GM18861 (cell line): ENCODE results near the gene ATP6V0A4.
"Not testable (repeated sequence)": the region's sequence is repeated elsewhere in the genome, so short reads cannot be mapped to it uniquely, and the experiment has no call there.

ENCODE experiments used
- ATAC-seq: cut with Tn5 transposase; IDR thresholded peaks from one replicate; pipeline ENCODE4 v1.9.1; 2021; ENCODE audit not compliant: unreplicated experiment

The ATP6V0A4 gene

DNA sequence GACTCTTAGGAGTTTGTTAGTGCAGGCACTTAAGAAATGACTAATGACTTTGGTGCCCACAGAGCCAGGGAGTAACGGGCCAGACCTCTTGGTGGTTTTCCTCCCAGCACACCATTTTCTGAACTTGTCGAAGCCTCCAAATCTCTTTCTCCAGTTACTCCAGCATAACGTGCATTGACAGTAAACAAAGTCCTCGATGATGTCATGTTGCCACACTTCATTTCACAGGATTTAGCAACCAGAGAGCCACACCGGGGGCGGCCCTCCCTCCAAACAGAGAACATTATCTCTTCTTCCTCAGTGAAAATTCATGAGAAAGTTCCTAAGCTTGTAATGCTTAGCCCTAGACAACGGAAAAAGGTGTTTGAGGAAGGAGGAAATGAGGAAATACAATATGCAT lies 92.8 kb downstream of the ATP6V0A4 start:
- no peak for ATAC-seq

DNA sequence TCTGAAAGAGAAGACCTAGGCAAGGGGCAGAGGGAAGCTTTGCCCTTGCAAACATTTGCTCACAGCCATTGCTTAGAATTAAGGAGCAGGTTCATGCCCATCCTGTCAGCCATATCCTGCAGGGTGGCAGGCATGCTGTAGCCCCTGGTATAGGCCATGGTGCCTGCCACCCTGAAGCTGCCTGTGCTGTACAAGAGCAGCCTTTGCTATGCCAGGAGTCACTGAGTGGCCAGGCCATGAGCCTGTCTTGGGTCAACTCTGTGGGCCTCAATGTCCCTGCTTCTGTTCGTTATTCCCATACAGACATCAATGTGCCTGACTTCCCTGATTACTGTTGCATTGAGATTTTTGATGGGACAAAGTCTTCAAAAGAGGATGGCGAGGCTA lies 96.5 kb downstream of the ATP6V0A4 start:
- no peak for ATAC-seq

DNA sequence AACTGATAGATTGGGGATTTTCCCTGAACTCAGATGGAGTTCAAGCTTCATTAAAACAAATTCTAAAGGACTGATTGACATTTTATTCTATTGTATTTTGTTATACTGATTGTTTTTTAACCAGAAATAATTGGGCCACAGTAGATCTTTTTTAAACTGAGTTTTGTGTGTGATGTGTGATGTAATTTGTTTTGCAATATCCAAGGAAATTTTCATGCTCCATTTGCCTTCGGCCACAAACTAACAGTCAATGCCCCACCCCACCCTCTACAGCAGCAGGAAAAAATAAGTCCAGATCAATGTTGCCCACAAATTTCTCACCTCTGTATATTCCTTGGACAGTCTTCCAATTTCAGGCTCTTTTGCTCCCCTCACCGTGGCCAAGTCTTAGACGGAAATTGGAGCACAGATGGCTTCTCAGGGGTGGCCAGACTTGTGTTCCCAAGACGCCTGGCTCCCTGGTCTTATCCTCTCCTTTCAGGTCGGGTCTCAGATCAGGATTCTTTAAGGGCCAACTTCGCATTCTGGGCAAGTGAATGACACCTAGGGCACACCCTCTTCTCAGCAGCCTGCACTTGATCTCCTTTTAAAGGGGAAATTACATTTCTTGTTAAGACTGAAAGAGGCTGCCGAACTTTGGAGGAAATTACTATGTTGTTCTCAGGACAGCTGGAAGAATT lies 97.0 kb downstream of the ATP6V0A4 start, which contains the start of gene SVOPL:
SVOPL (minus strand) TSS at position 506 of the 680 bp plus-strand sequence. CDS start 22,317 bp downstream, outside the sequence.
- ATAC-seq = no peak

DNA sequence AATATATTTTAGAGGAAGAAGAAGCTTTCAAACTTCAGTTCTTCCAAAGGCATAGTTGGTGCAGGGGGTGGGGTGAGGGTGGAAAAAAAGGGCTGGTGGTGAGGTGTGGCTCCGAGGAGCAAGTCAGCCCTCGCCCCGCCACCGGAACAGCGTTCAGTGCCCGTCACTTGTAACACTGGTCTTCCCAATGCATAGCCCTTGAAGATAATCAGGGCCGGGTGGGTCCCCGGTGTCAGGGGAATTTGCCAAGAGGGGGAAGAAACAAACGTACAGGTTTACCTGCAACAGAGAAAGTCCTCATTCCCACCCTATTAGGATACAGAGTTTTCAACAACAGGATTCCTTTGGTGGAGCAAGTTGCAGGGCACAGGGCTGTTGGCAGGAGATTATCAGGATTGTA lies 98.3 kb downstream of the ATP6V0A4 start:
- no peak for ATAC-seq

DNA sequence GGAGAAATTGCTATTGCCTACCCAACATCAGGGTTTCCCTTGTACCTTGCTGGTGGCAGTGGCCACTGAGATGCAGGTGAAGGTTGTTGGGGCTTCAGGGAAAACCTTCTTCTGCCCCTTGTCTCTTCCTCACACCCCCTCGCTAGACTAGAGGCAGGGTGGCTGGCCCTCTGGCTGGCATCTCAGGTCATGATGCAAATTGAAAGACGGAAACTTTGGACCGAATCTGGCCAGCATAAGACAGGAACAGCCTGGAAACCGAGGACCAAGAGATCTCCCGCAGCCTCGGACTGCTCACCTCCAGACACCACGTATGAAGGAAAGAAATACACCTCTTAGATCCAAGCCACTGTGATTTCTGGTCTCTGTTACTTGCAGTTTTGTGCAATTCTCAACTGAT lies 99.7 kb downstream of the ATP6V0A4 start:
- ATAC-seq = no peak

DNA sequence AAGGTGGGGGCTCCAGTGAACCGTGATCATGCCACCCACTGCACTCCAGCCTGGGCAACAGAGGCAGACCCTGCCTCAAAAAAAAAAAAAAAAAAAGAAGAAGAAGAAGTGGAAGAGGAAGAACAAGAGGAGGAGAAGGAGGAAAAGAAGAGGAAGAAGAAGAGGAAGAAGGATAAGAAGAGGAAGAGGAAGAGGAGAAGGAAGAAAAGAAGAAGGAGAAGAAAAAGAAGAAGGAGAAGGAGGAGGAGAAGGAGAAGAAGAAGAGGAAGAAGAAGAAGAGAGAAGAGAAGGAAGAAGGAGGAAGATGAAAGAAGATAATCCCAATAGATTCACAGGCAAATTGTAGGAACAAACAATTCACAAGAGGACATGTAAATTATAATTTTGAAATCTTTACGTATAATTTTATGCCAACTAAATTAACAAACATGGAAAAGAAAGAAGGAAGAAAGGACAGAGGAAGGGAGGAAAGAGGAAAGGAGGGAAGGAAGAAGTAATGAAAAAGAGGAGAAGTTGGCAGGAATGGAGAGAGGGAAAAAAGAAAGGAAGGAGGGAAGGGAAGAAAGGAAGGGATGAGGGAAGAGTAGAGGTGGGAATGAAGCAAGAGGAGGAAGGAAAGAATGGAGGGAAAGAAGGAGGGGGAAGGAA lies 100.3 kb downstream of the ATP6V0A4 start:
- no peak for ATAC-seq

DNA sequence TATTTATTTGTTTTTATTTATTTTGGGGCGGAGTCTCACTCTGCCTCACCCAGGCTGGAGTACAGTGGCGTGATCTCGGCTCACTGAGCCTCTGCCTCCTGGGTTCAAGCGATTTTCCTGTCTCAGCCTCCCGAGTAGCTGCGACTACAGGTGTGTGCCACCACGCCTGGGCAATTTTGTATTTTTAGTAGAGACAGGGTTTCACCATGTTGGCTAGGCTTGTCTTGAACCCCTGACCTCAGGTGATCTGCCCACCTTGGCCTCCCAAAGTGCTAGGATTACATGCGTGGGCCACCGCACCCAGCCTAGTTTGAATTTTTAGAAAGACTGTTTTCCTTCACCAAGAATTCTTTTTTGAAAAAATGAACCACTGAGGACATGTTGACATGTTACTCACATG lies 102.2 kb downstream of the ATP6V0A4 start:
- ATAC-seq = not testable (repeated sequence)

DNA sequence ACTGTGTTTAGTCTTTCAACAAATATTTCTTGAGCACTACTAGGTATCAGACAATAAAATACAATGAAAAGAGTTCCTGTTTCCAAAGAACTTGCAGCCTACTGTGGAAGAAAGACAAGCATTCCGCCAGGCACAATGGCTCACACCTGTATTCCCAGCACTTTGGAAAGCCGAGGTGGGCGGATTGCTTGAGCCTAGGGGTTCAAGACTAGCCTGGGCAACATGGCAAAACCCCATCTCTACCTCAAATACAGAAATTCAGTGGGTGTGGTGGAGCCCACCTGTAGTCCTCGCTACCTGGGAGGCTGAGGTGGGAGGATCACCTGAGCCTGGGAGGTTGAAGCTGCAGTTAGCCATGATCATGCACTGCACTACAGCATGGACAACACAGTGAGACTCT lies 102.9 kb downstream of the ATP6V0A4 start:
- no peak for ATAC-seq

DNA sequence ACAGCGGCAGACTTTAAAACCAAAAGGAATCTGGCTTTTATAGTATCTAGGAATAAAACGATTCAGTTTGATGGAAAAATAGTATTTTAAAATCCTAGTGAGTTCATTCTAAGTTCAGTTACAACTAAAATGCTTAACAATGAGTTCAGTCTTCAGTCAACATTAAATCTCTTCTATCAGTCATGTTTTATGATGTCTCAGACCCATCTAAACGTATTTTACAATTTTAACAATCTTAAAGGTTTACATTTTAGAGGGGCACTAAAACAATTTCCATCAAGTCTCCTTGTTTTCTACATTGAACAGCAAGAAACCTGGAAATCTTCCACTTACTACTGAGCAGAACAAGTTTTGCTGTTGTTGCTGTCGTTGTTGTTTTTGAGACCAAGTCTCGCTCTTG lies 106.8 kb downstream of the ATP6V0A4 start:
- ATAC-seq = no peak

DNA sequence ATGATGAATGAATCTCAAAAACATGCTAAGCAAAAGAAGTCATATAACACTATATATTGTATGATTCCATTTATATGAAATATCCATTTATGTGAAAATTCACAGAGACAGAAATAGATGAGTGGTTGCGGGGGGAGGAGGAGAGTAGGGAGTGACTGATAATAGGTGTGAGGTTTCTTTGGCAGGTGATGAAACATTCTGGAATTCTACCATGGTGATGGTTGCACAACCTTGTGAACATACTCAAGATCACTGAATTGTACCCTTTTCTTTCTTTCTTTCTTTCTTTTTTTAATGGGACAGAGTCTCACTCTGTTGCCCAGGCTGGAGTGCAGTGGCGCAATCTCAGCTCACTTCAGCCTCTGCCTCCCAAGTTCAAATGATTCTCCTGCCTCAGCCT lies 107.5 kb downstream of the ATP6V0A4 start:
- no peak for ATAC-seq

DNA sequence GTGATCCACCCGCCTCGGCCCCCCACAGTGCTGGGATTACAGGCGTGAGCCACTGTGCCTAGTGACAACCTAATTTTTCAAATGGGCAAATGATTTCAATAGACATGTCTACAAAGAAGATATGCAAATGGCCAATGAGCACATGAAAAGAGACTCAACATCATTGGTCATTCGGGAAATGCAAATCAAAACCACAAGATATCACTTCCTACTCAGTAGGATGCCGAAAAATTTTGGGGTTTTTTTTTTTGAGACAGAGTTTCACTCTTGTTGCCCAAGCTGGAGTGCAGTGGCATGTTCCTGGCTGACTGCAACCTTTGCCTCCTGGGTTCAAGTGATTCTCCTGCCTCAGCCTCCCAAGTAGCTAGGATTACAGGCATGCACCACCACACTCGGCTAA lies 110.0 kb downstream of the ATP6V0A4 start:
- not testable (repeated sequence) for ATAC-seq

DNA sequence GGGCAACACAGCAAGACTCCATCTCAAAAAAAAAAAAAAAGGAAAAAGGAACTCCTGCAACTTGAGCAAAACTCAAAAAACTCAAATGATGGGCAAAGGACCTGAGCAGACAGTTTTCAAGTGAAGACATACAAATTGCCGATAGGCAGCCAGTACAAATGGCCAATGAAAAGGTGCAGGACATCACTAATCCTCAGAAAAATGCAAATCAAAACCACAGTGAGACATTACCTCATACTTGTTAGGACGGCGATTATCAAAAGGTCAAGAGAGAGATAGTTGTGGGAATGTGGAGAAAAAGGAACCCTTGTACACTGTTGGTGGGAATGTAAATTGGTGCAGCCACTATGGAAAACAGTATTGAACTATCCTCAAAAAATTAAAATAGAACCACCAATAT lies 113.7 kb downstream of the ATP6V0A4 start:
- no peak for ATAC-seq

DNA sequence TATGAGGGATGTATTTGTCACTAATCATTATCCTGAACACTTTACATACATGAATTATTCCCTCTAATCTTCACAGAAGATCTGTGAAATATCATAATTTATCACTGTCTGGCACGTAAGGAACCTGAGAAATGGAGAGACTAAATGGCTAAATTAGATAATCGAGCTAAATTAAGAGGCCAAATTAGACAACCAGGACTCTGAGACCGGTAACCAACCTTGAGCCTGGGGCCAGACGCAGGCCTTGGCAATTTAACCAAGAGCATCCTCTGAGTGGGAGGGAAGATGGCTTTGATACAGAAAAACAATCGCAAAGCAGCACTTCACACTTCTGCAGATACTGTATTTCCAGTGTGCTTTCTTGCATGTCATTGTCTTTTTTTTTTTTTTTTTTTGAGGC lies 118.2 kb downstream of the ATP6V0A4 start:
- ATAC-seq = no peak

DNA sequence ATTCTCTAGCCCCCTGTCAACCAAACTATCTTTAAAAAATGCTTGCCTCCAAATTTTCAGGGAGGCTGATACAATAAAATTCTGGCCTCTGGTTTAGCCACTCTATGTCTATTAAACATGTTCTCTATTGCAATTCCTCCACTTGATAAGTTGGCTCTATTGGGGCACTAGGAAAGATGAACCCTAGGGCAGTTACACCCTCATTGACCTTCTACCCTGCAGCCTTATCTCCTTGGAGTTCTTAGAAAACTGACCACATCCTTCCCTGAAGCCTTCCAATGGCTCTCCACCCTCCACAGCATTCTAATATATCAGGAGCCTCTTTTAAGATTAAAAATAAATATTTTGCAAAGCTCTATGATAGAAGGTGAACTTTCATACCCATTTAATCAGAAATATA lies 127.4 kb downstream of the ATP6V0A4 start:
- ATAC-seq = no peak

DNA sequence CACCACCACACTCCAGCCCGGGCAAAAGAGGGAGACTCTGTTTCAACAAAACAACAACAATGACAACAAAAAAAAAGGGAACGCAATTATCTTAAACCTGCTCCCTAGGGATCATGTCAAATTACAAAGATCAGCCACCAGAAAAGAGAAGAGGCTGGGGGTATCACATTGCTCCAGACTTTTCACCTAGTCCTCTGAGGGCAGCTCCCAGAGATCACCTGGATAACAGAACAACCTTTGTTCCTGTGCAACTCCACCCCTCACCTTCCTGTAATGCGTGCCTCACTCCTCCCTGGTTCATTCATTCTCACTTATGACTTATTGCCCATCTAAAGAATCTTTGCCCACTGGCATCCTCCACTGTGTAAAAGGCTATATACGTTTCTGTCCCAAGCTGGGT lies 128.6 kb downstream of the ATP6V0A4 start:
- no peak for ATAC-seq

DNA sequence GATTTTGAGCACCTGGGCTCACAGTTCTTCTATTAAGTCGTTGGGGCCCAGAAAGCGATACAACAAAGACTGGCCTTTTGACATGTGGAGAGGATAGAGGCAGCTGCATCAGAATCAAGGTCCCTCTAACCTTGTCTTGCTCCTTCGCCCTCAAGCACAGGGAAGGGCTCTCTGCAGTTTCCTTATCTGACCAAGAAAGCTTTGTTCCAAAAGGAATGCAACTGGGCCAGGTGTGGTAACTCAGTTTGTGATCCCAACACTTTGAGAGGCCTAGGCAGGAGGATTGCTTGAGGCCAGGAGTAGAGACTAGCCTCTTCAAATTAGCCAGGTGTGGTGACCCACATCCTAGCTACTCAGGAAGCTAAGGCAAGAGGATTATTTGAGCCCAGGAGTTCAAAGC lies 129.1 kb downstream of the ATP6V0A4 start:
- no peak for ATAC-seq

DNA sequence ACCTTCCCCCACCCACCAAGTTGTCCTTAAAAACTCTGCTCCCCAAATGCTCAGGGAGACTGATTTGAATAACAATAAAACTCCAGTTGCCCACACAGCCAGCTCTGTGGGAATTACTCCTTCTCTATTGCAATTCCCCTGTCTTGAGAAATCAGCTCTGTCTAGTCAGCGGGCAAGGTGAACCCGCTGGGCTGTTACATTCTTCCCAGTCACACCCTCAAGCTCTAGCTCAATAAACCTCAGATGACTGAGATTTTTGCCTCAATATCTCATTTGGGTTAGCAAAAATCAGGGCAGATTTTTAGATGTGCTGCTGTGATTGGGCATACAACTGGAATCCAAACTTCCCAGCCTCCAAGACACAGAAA lies 129.8 kb downstream of the ATP6V0A4 start:
- no peak for ATAC-seq

DNA sequence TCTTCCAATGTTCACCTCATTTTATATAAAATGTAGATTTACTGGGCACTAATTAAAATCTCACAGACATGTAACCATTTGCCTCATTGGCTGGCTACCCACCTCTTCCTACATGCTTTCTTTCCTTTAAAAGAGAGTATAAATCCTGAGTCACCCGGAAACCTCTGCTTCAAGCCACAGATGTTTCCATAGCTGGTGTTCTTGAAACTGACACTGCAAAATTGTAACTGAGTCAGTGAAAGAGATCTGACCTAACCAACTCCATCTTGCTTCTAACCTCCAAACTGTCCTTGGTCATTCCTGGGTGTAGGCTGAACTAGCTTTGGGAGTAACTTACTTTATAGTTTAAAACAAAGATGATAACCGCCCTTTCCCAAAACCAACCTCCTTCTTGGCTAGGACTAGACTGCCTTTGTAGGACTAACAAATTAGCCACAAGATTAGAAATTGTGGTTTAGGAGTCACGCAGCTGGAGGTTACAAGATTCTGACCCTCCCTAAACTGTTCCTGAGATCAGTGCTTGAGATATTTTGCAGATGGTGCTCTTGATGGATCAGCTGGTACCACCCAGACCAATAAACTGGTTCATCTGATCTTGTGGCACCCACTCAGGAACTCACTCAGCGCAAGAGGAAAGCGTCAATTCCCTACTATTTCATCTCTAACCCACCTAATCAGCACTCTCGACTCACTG lies 130.3 kb downstream of the ATP6V0A4 start:
- no peak for ATAC-seq

DNA sequence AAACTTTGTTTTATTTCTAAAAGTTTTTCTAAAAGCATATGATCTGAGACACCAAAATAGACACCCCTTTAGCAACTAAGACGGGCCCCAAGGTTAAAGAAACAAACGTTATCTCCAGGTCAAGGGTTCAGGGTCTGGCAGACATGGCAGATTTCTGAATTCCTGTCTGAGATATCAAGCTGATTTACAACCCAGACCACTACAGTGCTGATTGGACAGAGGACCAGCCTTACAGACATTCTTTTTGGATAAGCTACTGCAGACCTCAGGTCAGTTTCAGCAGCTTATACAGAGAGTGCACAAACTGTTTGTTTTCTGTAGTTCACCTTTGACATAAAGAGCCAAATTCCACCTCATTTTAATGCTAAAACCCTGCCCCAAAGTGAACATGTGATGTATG lies 131.6 kb downstream of the ATP6V0A4 start:
- no peak for ATAC-seq

DNA sequence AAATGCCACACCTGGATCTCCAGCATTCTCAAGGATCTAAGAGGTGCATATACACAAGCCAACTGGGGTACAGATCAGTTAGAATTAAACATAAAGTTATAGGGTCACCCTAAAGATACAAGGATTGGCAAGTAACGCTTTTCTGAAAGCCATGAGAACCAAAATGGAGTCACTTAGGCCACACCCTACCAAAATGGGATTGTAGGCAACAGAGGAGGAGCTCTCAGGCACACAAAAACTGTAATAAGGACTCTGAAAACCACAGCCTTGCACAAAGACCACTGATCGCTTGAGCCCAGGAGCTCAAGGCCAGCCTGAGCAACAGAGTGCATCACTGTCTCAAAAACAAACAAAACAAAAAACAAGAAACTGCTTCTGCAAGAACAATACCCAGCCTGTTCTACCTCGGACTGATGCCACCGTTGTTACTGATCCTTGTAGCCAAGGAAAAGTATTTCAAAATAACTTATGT lies 132.3 kb downstream of the ATP6V0A4 start:
- ATAC-seq = no peak

DNA sequence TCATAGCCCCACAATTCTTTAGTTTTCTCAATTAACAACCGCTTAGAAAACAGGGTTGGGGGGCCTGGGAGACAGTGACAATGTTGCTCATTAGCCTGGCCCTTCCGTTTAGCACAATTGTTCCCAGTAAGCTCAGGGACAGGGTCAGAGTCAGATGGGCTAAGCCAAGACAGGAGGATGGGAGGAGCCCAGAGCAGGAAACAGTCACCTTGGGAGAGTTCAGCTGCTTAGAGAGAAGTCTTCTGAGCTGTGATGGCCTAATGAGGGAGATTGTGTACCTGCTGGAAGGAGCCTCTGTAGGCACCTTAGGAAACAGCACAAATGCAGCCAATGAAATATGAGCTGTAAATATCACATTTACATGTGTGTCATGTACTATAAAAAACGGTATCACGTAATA lies 132.7 kb downstream of the ATP6V0A4 start:
- no peak for ATAC-seq
